NCI-H510A (cell line): Measurements from ENCODE around the gene NOX4.
"Not testable (repeated sequence)": the region's sequence is repeated elsewhere in the genome, so short reads cannot be mapped to it uniquely, and the experiment has no call there.

Experiments
- DNase-seq: peaks from one replicate; lab custom pipeline; 2025; lab: John Stamatoyannopoulos, UW

NOX4 gene

DNA sequence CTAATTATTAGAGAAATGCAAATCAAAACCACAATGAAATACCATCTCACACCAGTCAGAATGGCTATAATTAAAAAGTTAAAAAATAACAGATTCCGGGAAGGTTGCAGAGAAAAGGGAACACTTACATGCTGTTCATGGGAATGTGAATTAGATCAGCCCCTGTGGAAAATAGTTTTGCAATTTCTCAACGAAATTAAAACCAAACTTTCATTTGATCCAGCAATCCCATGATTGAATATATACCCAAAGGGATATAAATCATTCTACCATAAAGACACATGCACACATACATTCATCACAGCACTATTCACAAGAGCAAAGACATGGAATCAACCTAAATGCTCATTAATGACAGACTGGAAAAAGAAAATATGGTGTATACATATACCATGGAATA is 32.5 kb downstream of the NOX4 start:
- DNase-seq, result no peak

GRCh38 chr11:89457190-89457589 is 34.0 kb downstream of the NOX4 start:
- no peak for DNase-seq

GRCh38 chr11:89456681-89457080 is 34.5 kb downstream of the NOX4 start:
- no peak for DNase-seq

DNA sequence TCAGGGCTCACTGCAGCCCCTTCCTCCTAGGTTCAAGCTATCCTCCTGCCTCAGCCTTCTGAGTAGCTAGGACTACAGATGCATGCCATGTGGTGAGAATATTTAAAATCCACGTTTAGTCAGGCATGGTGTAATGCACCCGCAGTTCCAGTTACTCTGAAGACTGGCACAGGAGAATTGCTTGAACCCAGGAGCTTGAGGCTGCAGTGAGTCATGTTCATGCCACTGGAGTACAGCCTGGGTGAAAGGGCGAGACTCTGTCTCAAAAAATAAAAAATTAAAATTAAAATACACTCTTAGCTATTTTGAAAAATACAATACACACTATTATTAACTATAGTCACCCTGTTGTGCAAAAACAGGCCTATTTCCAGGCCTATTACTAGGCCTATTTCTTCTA is 38.4 kb downstream of the NOX4 start:
- DNase-seq, result no peak

GRCh38 chr11:89447845-89448244 is 43.3 kb downstream of the NOX4 start:
- DNase-seq, result no peak

DNA sequence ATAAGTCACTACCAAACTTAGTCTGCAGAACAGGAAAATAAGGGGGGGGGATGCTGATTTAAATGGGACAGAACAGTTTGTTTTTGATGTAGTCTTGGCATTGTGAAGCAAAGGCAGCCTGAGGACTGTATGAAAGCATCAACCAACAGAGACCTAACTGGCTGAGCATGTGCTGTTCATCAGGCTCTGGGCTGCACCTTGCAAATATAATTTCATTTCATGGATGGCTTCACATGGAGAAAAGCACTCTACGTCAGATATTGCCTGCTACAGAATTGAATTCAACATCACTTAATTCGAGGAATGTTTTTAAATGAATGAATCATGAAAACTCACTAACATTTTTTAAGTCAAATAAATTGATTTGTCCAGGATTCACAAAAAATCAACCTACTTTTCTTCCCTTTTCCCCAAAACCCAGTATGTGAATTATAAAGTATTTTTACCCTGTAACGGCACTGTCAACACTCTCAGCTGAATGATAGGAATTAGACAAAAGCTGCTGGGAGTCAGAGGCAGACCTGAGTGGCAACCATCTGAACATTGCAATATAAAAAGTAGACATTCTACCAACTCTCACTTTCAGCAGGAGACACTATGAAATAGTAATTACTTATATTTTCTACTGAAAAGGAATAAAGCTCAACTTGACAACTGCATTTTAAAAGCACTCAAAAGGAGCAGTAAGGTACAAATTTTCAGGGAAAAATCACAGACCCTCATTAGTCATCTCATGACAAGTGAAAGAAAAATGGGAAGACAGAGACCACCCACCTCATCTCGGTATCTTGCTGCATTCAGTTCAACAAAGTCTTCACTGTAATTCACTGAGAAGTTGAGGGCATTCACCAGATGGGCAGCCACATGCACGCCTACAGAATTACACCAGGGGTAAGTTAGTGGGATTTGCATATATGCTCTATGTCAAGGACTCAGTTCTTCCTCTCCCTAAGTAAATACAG is 47.5 kb downstream of the NOX4 start:
- DNase-seq, result no peak

GRCh38 chr11:89442801-89443200 is 48.4 kb downstream of the NOX4 start:
- DNase-seq, result no peak

- DNase-seq, result no peak
Measured at GRCh38 chr11:89441606-89442005, 49.6 kb downstream of the NOX4 start.

GRCh38 chr11:89437317-89437716 is 53.9 kb downstream of the NOX4 start:
- DNase-seq, result no peak

DNA sequence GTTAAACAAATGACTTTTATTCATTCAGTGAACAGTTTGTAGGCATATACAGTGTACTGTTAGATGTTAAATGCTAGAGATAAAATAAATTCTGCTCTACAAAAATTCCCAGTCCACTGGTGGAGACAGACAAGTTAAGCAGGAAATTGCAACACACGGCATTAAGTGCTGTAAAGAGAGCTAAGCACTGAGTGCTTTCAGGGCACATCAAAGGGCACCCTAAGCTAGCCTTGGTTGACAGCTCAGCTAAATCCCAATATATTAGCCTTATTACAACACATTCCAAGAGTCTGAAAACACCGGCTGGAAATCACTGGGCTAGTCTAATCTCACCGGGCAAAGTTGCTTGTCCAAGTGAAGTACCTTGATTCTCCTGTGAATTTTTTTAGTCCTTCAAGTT is 55.1 kb downstream of the NOX4 start:
- no peak for DNase-seq

DNA sequence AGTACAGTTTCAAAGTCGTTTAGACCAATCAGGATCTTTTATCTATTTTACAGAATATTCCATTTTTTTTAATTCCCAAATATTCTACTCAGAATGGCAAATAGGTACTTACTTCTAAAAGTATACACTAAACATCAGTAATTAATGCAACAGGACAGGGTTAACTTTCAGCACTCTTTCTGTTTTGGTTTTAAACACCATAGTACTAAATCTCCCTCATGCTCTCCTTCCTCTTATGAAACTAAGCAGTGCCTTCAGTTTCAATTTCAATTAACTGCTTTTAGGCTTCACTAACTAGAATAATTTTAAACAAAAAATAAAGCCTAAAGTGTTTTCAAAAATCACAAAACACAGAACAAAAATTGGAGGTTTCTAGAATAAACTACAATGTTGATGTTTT is 57.9 kb downstream of the NOX4 start:
- no peak for DNase-seq

GRCh38 chr11:89432182-89432581 is 59.0 kb downstream of the NOX4 start:
- not testable (repeated sequence) for DNase-seq

DNA sequence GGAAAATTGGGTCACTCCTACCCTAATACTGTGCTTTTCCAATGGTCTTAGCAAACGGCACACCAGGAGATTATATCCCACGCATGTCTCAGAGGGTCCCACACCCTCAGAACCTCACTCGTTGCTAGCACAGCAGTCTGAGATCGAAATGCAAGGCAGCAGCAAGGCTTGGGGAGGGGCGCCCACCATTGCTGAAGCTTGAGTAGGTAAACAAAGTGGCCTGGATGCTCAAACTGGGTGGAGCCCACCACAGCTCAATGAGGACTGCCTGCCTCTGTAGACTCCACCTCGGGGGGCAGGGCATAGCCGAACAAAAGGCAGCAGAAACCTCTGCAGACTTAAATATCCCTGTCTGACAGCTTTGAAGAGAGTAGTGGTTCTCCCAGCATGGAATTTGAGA is 64.7 kb downstream of the NOX4 start:
- DNase-seq, result not testable (repeated sequence)

- no peak for DNase-seq
Measured at GRCh38 chr11:89421718-89422117, 69.5 kb downstream of the NOX4 start.

- no peak for DNase-seq
Measured at GRCh38 chr11:89420981-89421380, 70.2 kb downstream of the NOX4 start.

GRCh38 chr11:89416961-89417360 is 74.2 kb downstream of the NOX4 start:
- DNase-seq, result no peak

- not testable (repeated sequence) for DNase-seq
Measured at GRCh38 chr11:89411112-89411511, 80.1 kb downstream of the NOX4 start.

DNA sequence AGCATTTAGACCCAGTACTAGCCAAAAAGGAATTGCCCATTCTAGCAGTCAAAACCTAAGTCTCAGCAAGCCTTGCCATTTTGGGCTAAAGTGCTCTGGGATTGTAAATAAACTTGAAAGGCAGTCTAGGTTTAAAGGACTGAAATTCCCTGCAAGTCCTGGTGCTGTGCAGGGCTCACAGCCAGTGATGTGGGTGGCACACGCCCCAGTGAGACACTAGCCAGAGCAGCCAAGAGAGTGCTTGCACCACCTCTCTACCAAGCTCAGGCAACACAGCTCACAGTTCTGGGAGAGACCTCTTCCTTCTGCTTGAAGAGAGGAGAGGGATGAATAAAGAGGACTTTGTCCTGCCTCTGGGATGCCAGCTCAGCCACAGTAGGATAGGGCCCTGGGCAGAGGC is 80.5 kb downstream of the NOX4 start:
- not testable (repeated sequence) for DNase-seq

- DNase-seq, result not testable (repeated sequence)
Measured at GRCh38 chr11:89408441-89408840, 82.7 kb downstream of the NOX4 start.

DNA sequence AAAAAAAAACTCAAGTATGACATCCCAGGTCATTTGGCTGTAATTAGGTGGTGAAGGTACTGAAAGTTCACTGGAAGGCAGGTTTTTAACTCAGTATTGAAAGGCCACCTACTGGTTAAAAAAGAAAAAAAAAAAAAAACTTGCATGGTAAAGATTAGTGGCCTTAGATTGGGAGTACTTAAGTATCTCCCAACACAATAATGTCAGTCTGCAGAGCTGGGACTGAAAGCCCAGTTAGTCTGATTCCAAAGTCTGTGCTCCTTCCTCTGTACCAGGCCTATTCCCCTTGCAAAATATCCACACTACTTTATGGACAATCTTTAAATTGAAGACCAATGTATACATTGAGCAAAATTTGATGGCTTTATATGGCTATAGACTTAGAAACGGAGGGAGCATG is 85.5 kb downstream of the NOX4 start:
- no peak for DNase-seq

DNA sequence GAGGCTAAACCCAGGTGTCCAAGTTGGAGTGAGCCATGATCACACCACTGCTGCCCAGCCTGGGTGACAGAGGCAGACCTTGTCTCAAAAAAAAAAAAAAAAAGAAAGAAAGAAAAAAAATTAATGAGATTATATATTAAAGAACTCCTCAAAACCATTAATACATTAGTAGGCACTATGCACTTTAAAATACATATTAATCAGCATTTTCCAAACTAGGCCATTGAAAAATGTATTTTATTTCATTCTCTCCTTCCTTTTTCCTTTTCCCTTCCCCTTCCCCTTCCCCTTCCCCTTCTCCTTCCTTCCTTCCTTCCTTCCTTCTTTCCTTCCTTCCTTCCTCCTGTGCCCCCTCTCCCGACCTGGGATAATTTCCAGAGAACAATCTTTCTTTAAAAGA is 99.5 kb downstream of the NOX4 start:
- not testable (repeated sequence) for DNase-seq

DNA sequence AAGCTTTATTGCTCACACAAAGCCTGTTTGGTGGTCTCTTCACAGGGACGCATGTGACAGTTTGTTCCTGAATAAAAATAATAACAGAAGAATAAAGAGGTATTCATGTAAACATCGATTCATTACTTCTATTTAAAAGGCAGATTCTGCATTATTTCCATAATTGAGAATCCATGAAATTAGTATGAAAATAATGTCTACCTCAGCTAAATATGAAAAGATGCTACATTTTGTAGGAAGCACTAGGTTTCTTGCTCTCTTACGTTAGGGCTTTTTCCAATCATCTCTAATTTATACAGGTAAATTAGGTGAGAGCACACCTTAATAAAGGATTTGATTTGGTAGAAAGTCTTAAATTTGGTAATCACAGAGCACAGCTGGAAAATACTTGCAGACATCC is 103.7 kb downstream of the NOX4 start:
- DNase-seq, result not testable (repeated sequence)

DNA sequence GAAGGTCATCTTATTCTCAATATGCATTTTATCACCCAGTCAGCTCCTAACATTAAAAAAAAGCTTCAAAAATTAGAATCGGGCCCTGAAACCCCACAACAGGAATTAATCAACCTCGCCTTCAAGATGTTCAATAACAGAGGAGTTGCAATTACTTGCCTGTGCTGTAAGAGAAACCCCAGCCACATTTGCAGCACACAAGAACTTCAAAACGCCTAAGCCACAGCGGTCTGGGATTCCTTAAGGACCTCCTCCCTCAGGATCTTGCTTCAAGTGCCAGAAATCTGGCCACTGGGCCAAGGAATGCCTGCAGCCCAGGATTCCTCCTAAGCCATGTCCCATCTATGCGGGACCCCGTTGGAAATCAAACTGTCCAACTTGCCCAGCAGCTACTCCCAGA is 108.2 kb downstream of the NOX4 start:
- not testable (repeated sequence) for DNase-seq

- DNase-seq, result no peak
Measured at GRCh38 chr11:89381094-89381493, 110.1 kb downstream of the NOX4 start.
